ENCODE measurements around the gene SLC2A9. TPM values are rescaled to one million over a fixed set of nuclear protein-coding genes. Genes with fewer than 3 reads are reported as not detected.

SLC2A9 gene
- total and polyA plus RNA-seq, 2 donors (not counting 3 experiments of a cell fraction or from before 2014, with no cell fraction given) = 1.6 to 1.8 TPM

- Histone ChIP-seq H3K4me1 (ENCODE audit: control insufficient read depth, extremely low read depth, insufficient read depth, low read length) (no peaks in the 10 kb centered on the region), H4K20me1 (replicated peaks; ENCODE audit: control insufficient read depth, extremely low read depth, insufficient read depth, low read length) (no peaks in the 10 kb centered on the region), H3K36me3 (ENCODE audit: control insufficient read depth in 2 of 2, extremely low read depth in 1 of 2, insufficient read depth in 2 of 2, low read length in 2 of 2) (no peaks in the 10 kb centered on the region), H3K4me2 (ENCODE audit: insufficient read depth, low read length) (no peak overlapping the region), H3K27me3 (ENCODE audit: control insufficient read depth in 2 of 2, insufficient read depth in 2 of 2, low read length in 2 of 2) (no peaks in the 10 kb centered on the region), H2AFZ (ENCODE audit: low read depth, low read length) (no peak overlapping the region), H3K9me1 (replicated peaks; ENCODE audit: control insufficient read depth, extremely low read depth, insufficient read depth, low read length) (no peaks in the 10 kb centered on the region), H3K4me3 (replicated peaks in 1 of 3; ENCODE audit: insufficient read depth in 1 of 3, low read depth in 1 of 3, low read length in 3 of 3) (no peak overlapping the region), H3K79me2 (ENCODE audit: control insufficient read depth, insufficient read depth, low read length) (no peaks in the 10 kb centered on the region), H3K27ac (ENCODE audit: insufficient read depth, low read depth, low read length) (no peak overlapping the region), H3K9me3 (replicated peaks; ENCODE audit: control insufficient read depth, insufficient read depth, low read length) (no peaks in the 10 kb centered on the region), H3K9ac (replicated peaks; ENCODE audit: extremely low read depth, insufficient read depth, low read length) (no peak overlapping the region)
- dilution Hi-C loops (cut with MboI; ENCODE audit: extremely low pct_ligation_motif_present, low sequenced_read_pairs) (no loop called here), intact Hi-C loops (cut with micrococcal nuclease) (no loop called here)
- POLR2A ChIA-PET = no interaction called here
- CTCF ChIA-PET = no interaction called here
- TF ChIP-seq MYC (IDR thresholded peaks at IDR 0.05; ENCODE audit: low read depth, low read length) (no peak), GATA2 (IDR thresholded peaks at IDR 0.05; ENCODE audit: insufficient read depth, insufficient read length, low read depth, low read length) (no peak), CTCF (IDR thresholded peaks at IDR 0.05; ENCODE audit: extremely low read depth in 1 of 2, insufficient read depth in 1 of 2, low read depth in 1 of 2, low read length in 2 of 2) (no peak), JUN (IDR thresholded peaks at IDR 0.05; ENCODE audit: borderline replicate concordance, insufficient read depth, insufficient read length, low read depth) (no peak), EZH2 (IDR thresholded peaks at IDR 0.05; ENCODE audit: borderline replicate concordance, low read depth, low read length, severe bottlenecking) (no peak), FOS (IDR thresholded peaks at IDR 0.05; ENCODE audit: borderline replicate concordance, insufficient read depth, low read length) (no peak), POLR2AphosphoS5 (IDR thresholded peaks at IDR 0.05; ENCODE audit: insufficient read depth, low read depth, low read length) (no peak), POLR2A (IDR thresholded peaks at IDR 0.05; ENCODE audit: low read depth, low read length) (no peak), MAX (IDR thresholded peaks at IDR 0.05; ENCODE audit: insufficient read depth, insufficient read length) (no peak)
- FAIRE-seq (no peak), DNase-seq (ENCODE audit: low read depth, low spot score) (no peak)
- no TSS peak for BruUV-seq (replicated peaks)
These were observed 90.2 kb downstream of the SLC2A9 start for GRCh38 chr4:9931146-9931545.
